ENCODE measurements around the gene PCDHGA6. TPM values are rescaled to one million over a fixed set of nuclear protein-coding genes. Genes with fewer than 3 reads are reported as not detected.
"Not testable (repeated sequence)": the region's sequence is repeated elsewhere in the genome, so short reads cannot be mapped to it uniquely, and the experiment has no call there.

Gene PCDHGA6
- polyA plus RNA-seq, 4 donors, result 5.7 to 8.9 (median 7.1) TPM

GRCh38 chr5:141359790-141360426, 13.8 kb upstream of the PCDHGA6 start, which contains the start of gene PCDHGB2:
TSS of gene PCDHGB2 (plus strand) at chr5:141359994. CDS start at chr5:141360136, 142 bp downstream.
- DNase-seq (ENCODE audit: low read depth in 4 of 4, low spot score in 2 of 4), result no peak

- DNase-seq (ENCODE audit: low read depth in 4 of 4, low spot score in 2 of 4), result no peak
Measured at GRCh38 chr5:141360685-141361084, 13.0 kb upstream of the PCDHGA6 start.

- DNase-seq (ENCODE audit: low read depth in 4 of 4, low spot score in 2 of 4), result no peak
Measured at GRCh38 chr5:141362719-141363118, 11.0 kb upstream of the PCDHGA6 start.

GRCh38 chr5:141363952-141364660, 9.6 kb upstream of the PCDHGA6 start, which contains the start of gene PCDHGA5:
TSS of gene PCDHGA5 (plus strand) at chr5:141364162. CDS start at chr5:141364331, 169 bp downstream.
- no peak for DNase-seq (ENCODE audit: low read depth in 4 of 4, low spot score in 2 of 4)

DNA sequence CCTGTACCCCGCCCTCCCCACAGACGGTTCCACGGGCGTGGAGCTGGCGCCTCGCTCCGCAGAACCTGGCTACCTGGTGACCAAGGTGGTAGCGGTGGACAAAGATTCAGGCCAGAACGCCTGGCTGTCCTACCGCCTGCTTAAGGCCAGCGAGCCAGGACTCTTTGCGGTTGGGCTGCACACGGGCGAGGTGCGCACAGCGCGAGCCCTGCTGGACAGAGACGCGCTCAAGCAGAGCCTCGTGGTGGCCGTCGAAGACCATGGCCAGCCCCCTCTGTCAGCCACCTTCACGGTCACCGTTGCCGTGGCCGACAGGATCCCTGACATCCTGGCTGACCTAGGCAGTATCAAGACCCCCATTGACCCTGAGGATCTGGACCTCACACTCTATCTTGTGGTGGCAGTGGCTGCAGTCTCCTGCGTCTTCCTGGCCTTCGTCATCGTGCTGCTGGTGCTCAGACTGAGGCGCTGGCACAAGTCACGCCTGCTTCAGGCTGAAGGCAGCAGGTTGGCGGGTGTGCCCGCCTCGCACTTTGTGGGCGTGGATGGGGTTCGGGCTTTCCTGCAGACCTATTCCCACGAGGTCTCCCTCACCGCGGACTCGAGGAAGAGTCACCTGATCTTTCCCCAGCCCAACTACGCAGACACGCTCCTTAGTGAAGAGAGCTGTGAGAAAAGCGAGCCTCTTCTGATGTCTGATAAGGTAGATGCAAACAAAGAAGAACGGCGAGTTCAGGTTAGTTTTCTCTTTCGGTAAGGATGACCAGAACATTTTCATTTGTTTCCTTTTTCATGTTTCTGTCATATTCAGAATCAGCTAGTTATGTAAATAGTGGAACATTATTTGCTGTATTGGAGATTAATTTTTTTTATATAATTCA, 7.4 kb upstream of the PCDHGA6 start:
- DNase-seq (ENCODE audit: low read depth in 4 of 4, low spot score in 2 of 4), result no peak

DNA sequence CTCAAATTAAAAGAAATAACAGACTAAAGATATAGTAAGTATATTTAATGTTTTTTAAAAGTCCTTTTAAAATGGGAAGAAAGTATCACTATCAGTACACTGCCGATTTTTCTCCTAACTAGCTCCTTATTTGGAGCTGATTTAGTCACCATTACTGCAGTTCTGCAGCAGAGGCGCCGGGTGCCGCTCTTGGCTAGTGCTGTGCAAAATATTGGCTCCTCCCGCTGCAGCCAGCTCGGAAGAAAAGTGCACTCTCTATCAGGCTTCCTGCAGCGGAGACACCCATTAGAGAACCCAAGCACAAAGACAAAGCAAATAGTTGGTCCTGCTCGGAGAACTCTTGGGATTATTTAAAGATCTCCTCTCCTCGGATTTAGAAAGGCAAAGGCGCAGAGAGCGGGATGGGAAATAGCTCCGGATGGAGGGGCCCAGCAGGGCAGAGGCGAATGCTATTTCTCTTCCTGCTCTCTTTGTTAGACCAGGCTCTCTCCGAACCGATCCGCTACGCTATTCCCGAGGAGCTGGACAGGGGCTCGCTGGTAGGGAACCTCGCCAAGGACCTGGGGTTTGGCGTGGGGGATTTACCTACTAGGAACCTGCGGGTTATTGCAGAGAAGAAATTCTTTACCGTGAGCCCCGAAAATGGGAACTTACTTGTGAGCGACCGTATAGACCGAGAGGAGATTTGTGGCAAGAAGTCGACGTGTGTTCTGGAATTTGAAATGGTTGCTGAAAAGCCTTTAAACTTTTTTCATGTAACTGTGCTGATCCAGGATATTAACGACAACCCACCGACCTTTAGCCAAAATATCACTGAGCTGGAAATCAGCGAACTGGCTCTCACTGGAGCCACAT, 3.5 kb upstream of the PCDHGA6 start, which contains the start of gene PCDHGB3:
PCDHGB3 (plus strand) TSS at position 249 of the 855 bp plus-strand sequence; CDS start at position 402, 153 bp downstream.
- no peak for DNase-seq (ENCODE audit: low read depth in 4 of 4, low spot score in 2 of 4)

DNA sequence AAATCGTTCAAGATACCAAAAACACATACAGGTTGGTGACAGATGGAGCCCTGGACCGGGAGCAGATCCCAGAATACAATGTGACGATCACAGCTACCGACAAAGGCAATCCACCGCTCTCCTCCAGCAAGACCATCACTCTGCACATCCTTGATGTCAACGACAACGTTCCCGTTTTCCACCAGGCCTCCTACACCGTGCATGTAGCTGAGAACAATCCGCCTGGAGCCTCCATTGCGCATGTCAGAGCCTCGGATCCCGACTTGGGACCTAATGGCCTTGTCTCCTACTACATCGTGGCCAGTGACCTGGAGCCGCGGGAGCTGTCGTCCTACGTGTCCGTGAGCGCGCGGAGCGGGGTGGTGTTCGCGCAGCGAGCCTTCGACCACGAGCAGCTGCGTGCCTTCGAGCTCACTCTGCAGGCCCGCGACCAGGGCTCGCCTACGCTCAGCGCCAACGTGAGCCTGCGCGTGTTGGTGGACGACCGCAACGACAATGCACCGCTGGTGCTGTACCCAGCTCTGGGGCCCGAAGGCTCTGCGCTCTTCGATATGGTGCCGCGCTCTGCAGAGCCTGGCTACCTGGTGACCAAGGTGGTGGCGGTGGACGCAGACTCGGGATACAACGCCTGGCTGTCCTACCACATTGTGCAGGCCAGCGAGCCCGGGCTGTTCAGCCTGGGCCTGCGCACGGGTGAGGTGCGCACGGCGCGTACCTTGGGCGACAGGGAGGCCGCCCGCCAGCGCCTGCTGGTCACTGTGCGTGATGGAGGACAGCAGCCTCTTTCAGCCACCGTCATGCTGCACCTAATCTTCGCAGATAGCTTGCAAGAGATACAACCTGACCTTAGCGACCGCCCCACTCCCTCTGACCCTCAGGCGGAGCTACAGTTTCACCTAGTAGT, 1.9 kb upstream of the PCDHGA6 start:
- no peak for DNase-seq (ENCODE audit: low read depth in 4 of 4, low spot score in 2 of 4)

GRCh38 chr5:141374627-141375026, 936 bp downstream of the PCDHGA6 start:
- no peak for DNase-seq (ENCODE audit: low read depth in 4 of 4, low spot score in 2 of 4)

DNA sequence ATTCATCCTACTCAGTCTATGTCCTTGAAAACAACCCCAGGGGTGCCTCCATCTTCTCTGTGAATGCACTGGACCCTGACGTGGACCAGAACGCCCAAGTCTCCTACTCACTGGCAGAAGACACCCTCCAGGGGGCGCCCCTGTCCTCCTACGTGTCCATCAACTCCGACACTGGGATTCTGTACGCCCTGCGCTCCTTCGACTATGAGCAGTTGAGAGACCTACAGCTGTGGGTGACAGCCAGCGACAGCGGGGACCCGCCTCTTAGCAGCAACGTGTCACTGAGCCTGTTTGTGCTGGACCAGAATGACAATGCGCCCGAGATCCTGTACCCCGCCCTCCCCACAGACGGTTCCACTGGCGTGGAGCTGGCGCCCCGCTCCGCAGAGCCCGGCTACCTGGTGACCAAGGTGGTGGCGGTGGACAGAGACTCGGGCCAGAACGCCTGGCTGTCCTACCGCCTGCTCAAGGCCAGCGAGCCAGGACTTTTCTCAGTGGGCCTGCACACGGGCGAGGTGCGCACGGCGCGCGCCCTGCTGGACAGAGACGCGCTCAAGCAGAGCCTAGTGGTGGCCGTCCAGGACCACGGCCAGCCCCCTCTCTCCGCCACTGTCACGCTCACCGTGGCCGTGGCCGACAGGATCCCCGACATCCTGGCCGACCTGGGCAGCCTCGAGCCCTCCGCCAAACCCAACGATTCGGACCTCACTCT, 1.9 kb downstream of the PCDHGA6 start:
- not testable (repeated sequence) for DNase-seq (ENCODE audit: low read depth in 4 of 4, low spot score in 2 of 4)

DNA sequence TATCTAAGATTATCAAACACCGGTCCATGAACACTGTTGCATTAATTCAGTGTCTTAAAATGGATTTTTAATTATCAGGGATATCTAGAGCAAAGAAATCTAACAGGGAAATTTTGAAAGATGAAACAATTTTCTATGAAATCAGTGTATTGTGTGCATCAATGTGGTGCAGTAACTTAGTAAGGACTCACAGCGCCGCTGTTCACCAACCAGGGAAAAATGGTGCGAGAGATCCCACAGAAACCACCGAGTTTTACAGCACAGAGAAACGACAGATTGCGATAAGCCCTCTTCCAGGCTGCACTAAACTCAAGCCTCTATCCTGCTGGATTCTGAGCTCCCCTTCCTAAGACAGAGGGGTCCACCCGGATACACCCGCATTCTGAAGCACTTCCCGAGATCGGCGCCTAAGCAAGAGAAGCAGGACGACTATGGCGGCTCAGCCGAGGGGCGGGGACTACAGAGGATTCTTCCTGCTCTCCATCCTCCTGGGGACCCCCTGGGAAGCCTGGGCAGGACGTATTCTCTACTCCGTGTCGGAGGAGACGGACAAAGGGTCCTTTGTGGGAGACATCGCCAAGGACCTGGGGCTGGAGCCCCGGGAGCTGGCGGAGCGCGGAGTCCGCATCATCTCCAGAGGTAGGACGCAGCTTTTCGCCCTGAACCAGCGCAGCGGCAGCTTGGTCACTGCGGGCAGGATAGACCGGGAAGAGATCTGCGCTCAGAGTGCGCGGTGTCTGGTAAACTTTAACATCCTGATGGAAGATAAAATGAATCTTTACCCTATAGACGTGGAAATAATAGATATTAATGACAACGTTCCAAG, 9.0 kb downstream of the PCDHGA6 start, which contains the start of gene PCDHGA7:
PCDHGA7 (plus strand) TSS at position 274 of the 826 bp plus-strand sequence; CDS start at position 432, 158 bp downstream.
- DNase-seq (ENCODE audit: low read depth in 4 of 4, low spot score in 2 of 4), result no peak

GRCh38 chr5:141383345-141383744, 9.7 kb downstream of the PCDHGA6 start:
- no peak for DNase-seq (ENCODE audit: low read depth in 4 of 4, low spot score in 2 of 4)

GRCh38 chr5:141384471-141385267, 11.0 kb downstream of the PCDHGA6 start:
- DNase-seq (ENCODE audit: low read depth in 4 of 4, low spot score in 2 of 4), result no peak

GRCh38 chr5:141387557-141388311, 14.0 kb downstream of the PCDHGA6 start, which contains the start of gene PCDHGB4:
TSS of gene PCDHGB4 (plus strand) at chr5:141387698. CDS start at chr5:141387885, 187 bp downstream.
- not testable (repeated sequence) for DNase-seq (ENCODE audit: low read depth in 4 of 4, low spot score in 2 of 4)

DNA sequence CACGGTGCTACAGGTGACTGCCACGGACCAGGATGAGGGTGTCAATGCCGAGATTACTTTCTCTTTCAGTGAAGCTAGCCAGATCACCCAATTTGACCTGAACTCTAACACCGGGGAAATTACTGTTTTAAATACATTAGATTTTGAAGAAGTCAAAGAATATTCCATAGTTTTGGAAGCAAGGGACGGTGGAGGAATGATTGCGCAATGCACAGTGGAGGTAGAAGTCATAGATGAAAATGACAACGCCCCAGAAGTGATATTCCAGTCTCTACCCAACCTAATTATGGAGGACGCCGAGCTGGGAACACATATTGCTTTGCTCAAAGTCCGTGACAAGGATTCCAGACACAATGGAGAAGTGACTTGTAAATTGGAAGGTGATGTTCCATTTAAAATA, 15.0 kb downstream of the PCDHGA6 start:
- DNase-seq (ENCODE audit: low read depth in 4 of 4, low spot score in 2 of 4), result no peak

DNA sequence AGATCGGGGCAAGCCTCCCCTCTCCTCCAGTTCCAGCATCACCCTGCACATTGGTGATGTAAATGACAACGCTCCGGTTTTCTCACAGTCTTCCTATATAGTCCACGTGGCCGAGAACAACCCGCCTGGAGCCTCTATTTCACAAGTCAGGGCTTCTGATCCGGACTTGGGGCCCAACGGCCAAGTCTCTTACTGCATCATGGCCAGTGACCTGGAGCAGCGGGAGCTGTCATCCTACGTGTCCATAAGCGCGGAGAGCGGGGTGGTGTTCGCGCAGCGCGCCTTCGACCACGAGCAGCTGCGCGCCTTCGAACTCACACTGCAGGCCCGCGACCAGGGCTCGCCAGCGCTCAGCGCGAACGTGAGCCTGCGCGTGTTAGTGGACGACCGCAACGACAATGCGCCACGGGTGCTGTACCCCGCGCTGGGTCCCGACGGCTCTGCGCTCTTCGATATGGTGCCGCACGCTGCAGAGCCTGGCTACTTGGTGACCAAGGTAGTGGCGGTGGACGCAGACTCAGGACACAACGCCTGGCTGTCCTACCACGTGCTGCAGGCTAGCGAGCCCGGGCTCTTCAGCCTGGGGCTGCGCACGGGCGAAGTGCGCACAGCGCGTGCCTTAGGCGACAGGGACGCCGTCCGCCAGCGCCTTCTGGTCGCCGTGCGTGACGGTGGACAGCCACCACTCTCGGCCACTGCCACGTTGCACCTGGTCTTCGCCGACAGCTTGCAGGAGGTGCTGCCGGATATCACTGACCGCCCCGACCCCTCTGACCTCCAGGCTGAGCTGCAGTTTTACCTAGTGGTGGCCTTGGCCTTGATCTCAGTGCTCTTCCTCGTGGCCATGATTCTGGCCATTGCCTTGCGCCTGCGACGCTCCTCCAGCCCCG, 15.7 kb downstream of the PCDHGA6 start:
- no peak for DNase-seq (ENCODE audit: low read depth in 4 of 4, low spot score in 2 of 4)
